ENCODE measurements around the gene KANSL1. TPM values are rescaled to one million over a fixed set of nuclear protein-coding genes. Genes with fewer than 3 reads are reported as not detected.

KANSL1 gene
- total and polyA plus RNA-seq, 10 of the 15 experiments (the other 5 are each of a cell fraction or from before 2014, with no cell fraction given), result 4.7 to 60.6 (median 28.0) TPM

DNA sequence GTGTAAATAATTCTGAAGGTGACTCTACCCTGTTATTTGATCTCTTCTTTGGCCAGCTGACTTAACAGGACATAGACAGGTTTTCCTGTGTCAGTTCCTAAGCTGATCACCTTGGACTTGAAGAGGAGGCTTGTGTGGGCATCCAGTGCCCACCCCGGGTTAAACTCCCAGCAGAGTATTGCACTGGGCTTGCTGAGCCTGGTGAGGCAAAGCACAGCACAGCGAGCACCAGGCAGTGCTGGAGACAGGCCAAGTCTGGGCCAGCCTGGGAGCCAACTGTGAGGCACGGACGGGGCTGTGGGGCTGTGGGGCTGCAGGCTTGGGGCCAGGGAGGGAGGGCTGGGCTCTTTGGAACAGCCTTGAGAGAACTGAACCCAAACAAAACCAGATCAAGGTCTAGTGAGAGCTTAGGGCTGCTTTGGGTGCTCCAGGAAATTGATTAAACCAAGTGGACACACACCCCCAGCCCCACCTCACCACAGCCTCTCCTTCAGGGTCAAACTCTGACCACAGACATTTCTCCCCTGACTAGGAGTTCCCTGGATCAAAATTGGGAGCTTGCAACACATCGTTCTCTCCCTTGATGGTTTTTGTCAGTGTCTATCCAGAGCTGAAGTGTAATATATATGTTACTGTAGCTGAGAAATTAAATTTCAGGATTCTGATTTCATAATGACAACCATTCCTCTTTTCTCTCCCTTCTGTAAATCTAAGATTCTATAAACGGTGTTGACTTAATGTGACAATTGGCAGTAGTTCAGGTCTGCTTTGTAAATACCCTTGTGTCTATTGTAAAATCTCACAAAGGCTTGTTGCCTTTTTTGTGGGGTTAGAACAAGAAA, 189.1 kb downstream of the KANSL1 start:
- Histone ChIP-seq H3K79me2 (ENCODE audit: control insufficient read depth, insufficient read depth, low read length) (no peaks in the 10 kb centered on the region), H3K27ac (ENCODE audit: control insufficient read depth, insufficient read depth) (no peak overlapping the region), H4K20me1 (ENCODE audit: control insufficient read depth, insufficient read depth) (no peaks in the 10 kb centered on the region), H3K9me3 (replicated peaks; ENCODE audit: control insufficient read depth, insufficient read depth, low read length) (no peaks in the 10 kb centered on the region), H3K4me3 (no peak overlapping the region), H3K9ac (ENCODE audit: control insufficient read depth, insufficient read depth, low read length) (no peak overlapping the region), H2AFZ (ENCODE audit: control insufficient read depth, low read depth, low read length) (no peak overlapping the region), H3K27me3 (replicated peaks in 1 of 2; ENCODE audit: control insufficient read depth in 2 of 2, insufficient read depth in 2 of 2, low read length in 1 of 2) (no peaks in the 10 kb centered on the region), H3K36me3 (ENCODE audit: control insufficient read depth in 2 of 2, insufficient read depth in 2 of 2, low read length in 1 of 2) (no peaks in the 10 kb centered on the region), H3K4me2 (ENCODE audit: control insufficient read depth, insufficient read depth) (no peak overlapping the region), H3K4me1 (ENCODE audit: control insufficient read depth, insufficient read depth, low read length) (no peaks in the 10 kb centered on the region)
- ATAC-seq, result no peak; the same call in 2 of the 3 replicates
- ChIA-PET RAD21 (ENCODE audit: unreplicated experiment) (interaction anchor here (0.7 to 2.0 kb wide), 5 partner anchors 177 to 264 kb away, joined by 3 to 12 read pairs (median 4); partner anchors contain the start of gene KANSL1), POLR2A (interaction anchor here (1.0 to 1.5 kb wide), 2 partner anchors 207 to 209 kb away, joined by 3 read pairs; no protein-coding TSS in a partner anchor), CTCF (interaction anchor here (0.6 to 6.4 kb wide), 12 partner anchors 17 to 553 kb away, joined by 3 to 65 read pairs (median 4); partner anchors contain the start of gene KANSL1), SMC1A (ENCODE audit: uncharacterized antibody, unreplicated experiment) (interaction anchor here (0.7 to 2.5 kb wide), 9 partner anchors 15 to 283 kb away, joined by 3 to 26 read pairs (median 4); no protein-coding TSS in a partner anchor)
- no peak for FAIRE-seq
- no peak for DNase-seq (ENCODE audit: low read depth, low spot score)
- TF ChIP-seq, protein P1, sequence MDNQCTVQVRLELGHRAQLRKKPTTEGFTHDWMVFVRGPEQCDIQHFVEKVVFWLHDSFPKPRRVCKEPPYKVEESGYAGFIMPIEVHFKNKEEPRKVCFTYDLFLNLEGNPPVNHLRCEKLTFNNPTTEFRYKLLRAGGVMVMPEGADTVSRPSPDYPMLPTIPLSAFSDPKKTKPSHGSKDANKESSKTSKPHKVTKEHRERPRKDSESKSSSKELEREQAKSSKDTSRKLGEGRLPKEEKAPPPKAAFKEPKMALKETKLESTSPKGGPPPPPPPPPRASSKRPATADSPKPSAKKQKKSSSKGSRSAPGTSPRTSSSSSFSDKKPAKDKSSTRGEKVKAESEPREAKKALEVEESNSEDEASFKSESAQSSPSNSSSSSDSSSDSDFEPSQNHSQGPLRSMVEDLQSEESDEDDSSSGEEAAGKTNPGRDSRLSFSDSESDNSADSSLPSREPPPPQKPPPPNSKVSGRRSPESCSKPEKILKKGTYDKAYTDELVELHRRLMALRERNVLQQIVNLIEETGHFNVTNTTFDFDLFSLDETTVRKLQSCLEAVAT (IDR thresholded peaks at IDR 0.05), result no peak
- TF ChIP-seq SMC3 (IDR thresholded peaks at IDR 0.05; ENCODE audit: borderline replicate concordance, low read length) (no peak), KAT2A (conservative IDR thresholded peaks at IDR 0.05; ENCODE audit: control insufficient read depth, low read depth, low read length) (no peak), TAF1 (IDR thresholded peaks at IDR 0.05; ENCODE audit: borderline replicate concordance, low read depth, low read length) (no peak), FOXK2 (IDR thresholded peaks at IDR 0.05) (no peak), RFX5 (IDR thresholded peaks at IDR 0.05; ENCODE audit: low read depth, low read length) (no peak), NFIC (IDR thresholded peaks at IDR 0.05; ENCODE audit: low read depth, low read length) (no peak), ZNF217 (IDR thresholded peaks at IDR 0.05) (no peak), LARP7 (IDR thresholded peaks at IDR 0.05) (no peak), MEF2A (IDR thresholded peaks at IDR 0.05; ENCODE audit: insufficient read depth, low read depth, low read length) (no peak), RCOR1 (conservative IDR thresholded peaks at IDR 0.05; ENCODE audit: low read depth, low read length) (no peak), RBBP5 (conservative IDR thresholded peaks at IDR 0.05) (no peak), SMAD1 (IDR thresholded peaks at IDR 0.05; ENCODE audit: low read depth, partially characterized antibody) (no peak), JUND (IDR thresholded peaks at IDR 0.05; ENCODE audit: low read depth, low read length) (no peak), CBX5 (IDR thresholded peaks at IDR 0.05; ENCODE audit: low read depth) (no peak)
- TF ChIP-seq, protein P2, sequence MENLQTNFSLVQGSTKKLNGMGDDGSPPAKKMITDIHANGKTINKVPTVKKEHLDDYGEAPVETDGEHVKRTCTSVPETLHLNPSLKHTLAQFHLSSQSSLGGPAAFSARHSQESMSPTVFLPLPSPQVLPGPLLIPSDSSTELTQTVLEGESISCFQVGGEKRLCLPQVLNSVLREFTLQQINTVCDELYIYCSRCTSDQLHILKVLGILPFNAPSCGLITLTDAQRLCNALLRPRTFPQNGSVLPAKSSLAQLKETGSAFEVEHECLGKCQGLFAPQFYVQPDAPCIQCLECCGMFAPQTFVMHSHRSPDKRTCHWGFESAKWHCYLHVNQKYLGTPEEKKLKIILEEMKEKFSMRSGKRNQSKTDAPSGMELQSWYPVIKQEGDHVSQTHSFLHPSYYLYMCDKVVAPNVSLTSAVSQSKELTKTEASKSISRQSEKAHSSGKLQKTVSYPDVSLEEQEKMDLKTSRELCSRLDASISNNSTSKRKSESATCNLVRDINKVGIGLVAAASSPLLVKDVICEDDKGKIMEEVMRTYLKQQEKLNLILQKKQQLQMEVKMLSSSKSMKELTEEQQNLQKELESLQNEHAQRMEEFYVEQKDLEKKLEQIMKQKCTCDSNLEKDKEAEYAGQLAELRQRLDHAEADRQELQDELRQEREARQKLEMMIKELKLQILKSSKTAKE (IDR thresholded peaks at IDR 0.05; ENCODE audit: low read depth, poor library complexity, severe bottlenecking), result no peak
- BruUV-seq (replicated peaks), result no TSS peak
- 51% methylated on average over 6 of the region's 6 CpGs for WGBS (ENCODE audit: insufficient coverage, insufficient replicate concordance, low lambda C conversion rate, missing lambda C conversion rate)
- in situ Hi-C loops (cut with MboI) (loop anchor here (5.0 kb wide), 2 partner anchors 213 to 263 kb away; no protein-coding TSS in a partner anchor), intact Hi-C loops (cut with micrococcal nuclease; ENCODE audit: unreplicated experiment) (no loop called here)
